ENCODE measurements around the gene UBE4B. TPM values are rescaled to one million over a fixed set of nuclear protein-coding genes. Genes with fewer than 3 reads are reported as not detected.

UBE4B gene
- total and polyA plus RNA-seq, 9 of the 15 experiments (the other 6 are each of a cell fraction or from before 2014, with no cell fraction given): 11.7 to 73.7 (median 40.1) TPM

GRCh38 chr1:10209905-10210810 is 177.4 kb downstream of the UBE4B start, which contains the start of gene KIF1B (continued):
- TF ChIP-seq SOX6 (IDR thresholded peaks at IDR 0.05) (peak; percentile 47; the same call in 1 of the 2 replicates), SAFB (IDR thresholded peaks at IDR 0.05; ENCODE audit: borderline replicate concordance, low read depth, low read length) (0 out of 2 replicates have a peak, but pooled peaks have one; percentile 38), KLF16 (IDR thresholded peaks at IDR 0.05) (peak; percentile 75), MYBL2 (IDR thresholded peaks at IDR 0.05; ENCODE audit: low read depth) (no peak), MYBL2 (CRISPR knock-in tag; IDR thresholded peaks at IDR 0.05; ENCODE audit: borderline replicate concordance) (no peak), MEF2A (IDR thresholded peaks at IDR 0.05; ENCODE audit: control insufficient read depth, low read depth, low read length) (no peak), ZNF696 (CRISPR knock-in tag; conservative IDR thresholded peaks at IDR 0.05) (no peak), GATAD2B (IDR thresholded peaks at IDR 0.05; ENCODE audit: borderline replicate concordance) (peak; percentile 84; the same call in 1 of the 2 replicates), XRCC3 (IDR thresholded peaks at IDR 0.05) (no peak), TBL1XR1 (IDR thresholded peaks at IDR 0.05; ENCODE audit: low read length in 2 of 2) (no peak; a peak in 1 of 4 replicates), POLR2G (IDR thresholded peaks at IDR 0.05; ENCODE audit: low read depth, low read length) (peak; percentile 91), ZBTB40 (IDR thresholded peaks at IDR 0.05) (peak; percentile 68), ZBTB40 (CRISPR knock-in tag; IDR thresholded peaks at IDR 0.05) (no peak), HEY1 (CRISPR knock-in tag; IDR thresholded peaks at IDR 0.05; ENCODE audit: borderline replicate concordance) (no peak), STAT6 (CRISPR knock-in tag; IDR thresholded peaks at IDR 0.05) (0 out of 2 replicates have a peak, but pooled peaks have one; percentile 44), LARP7 (IDR thresholded peaks at IDR 0.05) (no peak; the same call in 1 of the 2 replicates), KAT2B (IDR thresholded peaks at IDR 0.05; ENCODE audit: low read depth, low read length) (no peak)

Data from K562 (cell line).